ENCODE data around the gene NPHP4. TPM values are rescaled to one million over a fixed set of nuclear protein-coding genes. Genes with fewer than 3 reads are reported as not detected.

The NPHP4 gene
- polyA plus RNA-seq, 3 donors, result 0.39 to 13.7 (median 1.2) TPM

- H3K9ac ChIP-seq (ENCODE audit: insufficient read depth, low read length, poor library complexity, severe bottlenecking), result no peak overlapping the region
- no peak for TF ChIP-seq CTCF (IDR thresholded peaks at IDR 0.05)
- no peak overlapping the region for H3K4me3 ChIP-seq (replicated peaks in 1 of 3; ENCODE audit: low read depth in 2 of 3, low read length in 3 of 3)
- Mint-ChIP-seq H3K9me3 (peaks cover 0 to 5% (median 0%) of the 10 kb centered on the region in 7 donors), H3K27me3 (ENCODE audit: low read depth in 3 of 3) (peaks cover 0 to 14% (median 6%) of the 10 kb centered on the region in 3 donors), H3K27ac (no peak overlapping the region), H3K4me3 (no peak overlapping the region), H3K36me3 (no peaks in the 10 kb centered on the region), H3K4me1 (no peaks in the 10 kb centered on the region)
- no peaks in the 10 kb centered on the region for H3K27me3 ChIP-seq (ENCODE audit: control insufficient read depth in 2 of 2, insufficient read depth in 2 of 2, low read length in 2 of 2)
- intact Hi-C loops (cut with micrococcal nuclease), result no loop called here
- WGBS (ENCODE audit: insufficient coverage), result 95% methylated on average over 3 of the region's 3 CpGs
- H3K79me2 ChIP-seq (ENCODE audit: insufficient read depth, low read length), result no peaks in the 10 kb centered on the region
- no peak for DNase-seq
- H4K20me1 ChIP-seq (ENCODE audit: insufficient read depth, low read length), result no peaks in the 10 kb centered on the region
- H2AFZ ChIP-seq (ENCODE audit: insufficient read depth, low read depth, low read length, poor library complexity, severe bottlenecking), result no peak overlapping the region
- H3K9me3 ChIP-seq (replicated peaks in 1 of 2; ENCODE audit: control insufficient read depth in 1 of 2, insufficient read depth in 1 of 2, low read length in 2 of 2), result no peaks in the 10 kb centered on the region
- no peak overlapping the region for H3K27ac ChIP-seq (ENCODE audit: low read depth in 1 of 2, low read length in 2 of 2)
- H3K36me3 ChIP-seq (replicated peaks in 1 of 2; ENCODE audit: control insufficient read depth in 1 of 2, insufficient read depth in 2 of 2, low read length in 2 of 2), result no peaks in the 10 kb centered on the region
- H3K4me2 ChIP-seq (replicated peaks; ENCODE audit: extremely low read depth, low read length, poor library complexity, severe bottlenecking), result no peak overlapping the region
- no peaks in the 10 kb centered on the region for H3K4me1 ChIP-seq (ENCODE audit: control insufficient read depth in 1 of 2, insufficient read depth in 2 of 2, low read length in 2 of 2)
Observed at GRCh38 chr1:5829414-5829813, 162.8 kb downstream of the NPHP4 start.

DNA sequence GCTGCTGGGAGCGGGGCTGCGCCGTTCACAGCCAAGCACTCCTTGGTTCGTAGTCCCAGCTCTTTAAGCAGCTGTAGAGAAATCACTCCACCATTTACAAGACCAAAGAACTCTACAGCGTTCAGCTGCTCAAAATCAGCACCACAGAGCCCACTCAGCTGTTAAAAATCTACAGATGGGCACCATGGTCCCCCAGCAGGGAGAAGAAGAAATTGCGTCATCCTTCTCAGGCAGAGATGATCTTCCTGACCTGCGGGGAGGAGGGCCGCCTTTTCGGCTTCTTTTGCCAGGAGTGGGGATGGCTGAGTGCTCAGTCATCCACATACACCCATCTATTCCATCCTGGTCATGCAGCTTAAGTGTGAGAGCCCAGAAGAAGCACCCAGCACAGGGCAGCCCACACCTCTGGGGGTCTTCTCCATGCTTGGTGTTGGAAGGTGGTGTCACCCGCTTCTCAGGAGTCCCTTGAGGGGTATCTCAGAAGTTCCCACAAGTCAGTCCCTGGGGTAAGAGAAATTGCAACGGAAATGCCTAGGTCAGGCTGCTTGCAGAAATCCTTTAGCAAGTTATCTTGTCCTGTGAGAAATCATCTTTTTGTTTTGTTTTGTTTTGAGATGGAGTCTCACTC lies 163.8 kb downstream of the NPHP4 start:
- H4K20me1 ChIP-seq (ENCODE audit: insufficient read depth, low read length), result no peaks in the 10 kb centered on the region
- no peaks in the 10 kb centered on the region for H3K36me3 Mint-ChIP-seq
- no peaks in the 10 kb centered on the region for H3K36me3 ChIP-seq (replicated peaks in 1 of 2; ENCODE audit: control insufficient read depth in 1 of 2, insufficient read depth in 2 of 2, low read length in 2 of 2)
- no peaks in the 10 kb centered on the region for H3K4me1 Mint-ChIP-seq
- no peak overlapping the region for H3K4me2 ChIP-seq (replicated peaks; ENCODE audit: extremely low read depth, low read length, poor library complexity, severe bottlenecking)
- no peak overlapping the region for H3K4me3 ChIP-seq (replicated peaks in 1 of 3; ENCODE audit: low read depth in 2 of 3, low read length in 3 of 3)
- H3K4me1 ChIP-seq (ENCODE audit: control insufficient read depth in 1 of 2, insufficient read depth in 2 of 2, low read length in 2 of 2), result no peaks in the 10 kb centered on the region
- H3K9ac ChIP-seq (ENCODE audit: insufficient read depth, low read length, poor library complexity, severe bottlenecking), result no peak overlapping the region
- no peak for DNase-seq
- peaks cover 0 to 5% (median 1%) of the 10 kb centered on the region in 7 donors for H3K9me3 Mint-ChIP-seq
- H3K9me3 ChIP-seq (replicated peaks in 1 of 2; ENCODE audit: control insufficient read depth in 1 of 2, insufficient read depth in 1 of 2, low read length in 2 of 2), result no peaks in the 10 kb centered on the region
- no peaks in the 10 kb centered on the region for H3K27me3 ChIP-seq (ENCODE audit: control insufficient read depth in 2 of 2, insufficient read depth in 2 of 2, low read length in 2 of 2)
- H3K4me3 Mint-ChIP-seq, result no peak overlapping the region
- TF ChIP-seq CTCF (IDR thresholded peaks at IDR 0.05), result no peak
- H2AFZ ChIP-seq (ENCODE audit: insufficient read depth, low read depth, low read length, poor library complexity, severe bottlenecking), result no peak overlapping the region
- intact Hi-C loops (cut with micrococcal nuclease), result no loop called here
- no peak overlapping the region for H3K27ac ChIP-seq (ENCODE audit: low read depth in 1 of 2, low read length in 2 of 2)
- WGBS (ENCODE audit: insufficient coverage), result 83% methylated on average over 7 of the region's 11 CpGs
- no peaks in the 10 kb centered on the region for H3K79me2 ChIP-seq (ENCODE audit: insufficient read depth, low read length)
- H3K27ac Mint-ChIP-seq, result no peak overlapping the region
- peaks cover 2 to 14% (median 7%) of the 10 kb centered on the region in 3 donors for H3K27me3 Mint-ChIP-seq (ENCODE audit: low read depth in 3 of 3)
